ENCODE measurements around the gene C11orf65.

- TF ChIP-seq, protein P1, sequence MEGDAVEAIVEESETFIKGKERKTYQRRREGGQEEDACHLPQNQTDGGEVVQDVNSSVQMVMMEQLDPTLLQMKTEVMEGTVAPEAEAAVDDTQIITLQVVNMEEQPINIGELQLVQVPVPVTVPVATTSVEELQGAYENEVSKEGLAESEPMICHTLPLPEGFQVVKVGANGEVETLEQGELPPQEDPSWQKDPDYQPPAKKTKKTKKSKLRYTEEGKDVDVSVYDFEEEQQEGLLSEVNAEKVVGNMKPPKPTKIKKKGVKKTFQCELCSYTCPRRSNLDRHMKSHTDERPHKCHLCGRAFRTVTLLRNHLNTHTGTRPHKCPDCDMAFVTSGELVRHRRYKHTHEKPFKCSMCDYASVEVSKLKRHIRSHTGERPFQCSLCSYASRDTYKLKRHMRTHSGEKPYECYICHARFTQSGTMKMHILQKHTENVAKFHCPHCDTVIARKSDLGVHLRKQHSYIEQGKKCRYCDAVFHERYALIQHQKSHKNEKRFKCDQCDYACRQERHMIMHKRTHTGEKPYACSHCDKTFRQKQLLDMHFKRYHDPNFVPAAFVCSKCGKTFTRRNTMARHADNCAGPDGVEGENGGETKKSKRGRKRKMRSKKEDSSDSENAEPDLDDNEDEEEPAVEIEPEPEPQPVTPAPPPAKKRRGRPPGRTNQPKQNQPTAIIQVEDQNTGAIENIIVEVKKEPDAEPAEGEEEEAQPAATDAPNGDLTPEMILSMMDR (IDR thresholded peaks at IDR 0.05) = no peak
- TF ChIP-seq POLR2A (IDR thresholded peaks at IDR 0.05) = no peak
Measured at GRCh38 chr11:108402241-108402640, 65.1 kb downstream of the C11orf65 start.
